Uterus (tissue), 2 donors: ENCODE measurements around the gene MAP4K4.

Experiments used
- CTCF ChIP-seq, 4 experiments: fragments of 200-600 bp in 2 of 4; fragments of 450-650 bp in 2 of 4; sonication (generic) in 2 of 4; IDR thresholded peaks; one replicate each; pipeline ENCODE4 v1.5.1; 2016 to 2019; ENCODE audit warnings: antibody characterized with exemption in 4 of 4, mild to moderate bottlenecking in 2 of 4, moderate library complexity in 1 of 4
- POLR2A ChIP-seq, 2 donors: fragments of 450-650 bp; IDR thresholded peaks; one replicate each; pipeline ENCODE4 v1.6.1; 2016; ENCODE audit warnings: antibody characterized with exemption in 2 of 2, mild to moderate bottlenecking in 1 of 2, moderate library complexity in 1 of 2

DNA sequence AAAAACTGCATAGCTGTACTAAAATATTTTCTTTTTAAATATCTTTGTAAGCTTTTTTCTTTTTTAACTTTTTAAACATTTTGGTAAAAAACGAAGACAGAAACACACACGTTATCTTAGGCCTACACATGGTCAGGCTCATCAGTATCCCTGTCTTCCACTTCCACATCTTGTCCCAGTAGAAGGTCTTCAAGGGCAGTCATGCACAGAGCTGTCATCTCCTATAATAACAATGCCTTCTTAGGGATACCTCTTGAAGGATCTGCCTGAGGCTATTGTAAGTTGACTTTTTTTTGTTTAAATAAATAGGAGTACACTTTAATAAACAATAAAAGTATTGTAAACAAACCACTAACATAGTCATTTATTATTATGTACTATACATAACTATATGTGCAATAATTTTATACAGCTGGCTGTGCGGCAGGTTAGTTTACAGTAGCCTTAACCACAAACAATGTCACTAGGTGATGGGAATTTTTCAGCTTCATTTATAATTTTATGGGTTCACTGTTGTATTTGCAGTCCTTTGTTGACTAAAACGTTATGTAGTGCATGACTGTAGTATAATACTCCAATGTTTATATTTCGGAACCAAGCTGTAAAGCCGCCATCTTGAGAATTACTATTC lies 124.4 kb downstream of the MAP4K4 start:
- no peak for TF ChIP-seq CTCF (IDR thresholded peaks at IDR 0.05)
- TF ChIP-seq POLR2A (IDR thresholded peaks at IDR 0.05), result no peak
